M059J (cell line): ENCODE results near the gene ZDHHC1. TPM values are rescaled to one million over a fixed set of nuclear protein-coding genes. Genes with fewer than 3 reads are reported as not detected.

Source experiments
- DNase-seq: peaks from one replicate; pipeline ENCODE4 v3.0.0-alpha.2; 2012; ENCODE audit warnings: low read depth
- total RNA-seq: library from RNA; depleted of rRNA; stranded (reverse); fragments of >200 nt; shearing (Covaris generic); gene quantifications from 2 replicates; pipeline ENCODE4 v1.2.3, GENCODE V29; 2014; rRNA removed

The ZDHHC1 gene
- total RNA-seq, result 2.0 and 2.3 TPM in 2 replicates

GRCh38 chr16:67415872-67416793 is at the start of gene ZDHHC1:
Gene ZDHHC1 (minus strand): TSS chr16:67416477. CDS start chr16:67407775, 8,702 bp downstream.
- peak; percentile 51 for DNase-seq

GRCh38 chr16:67464565-67464964 is 48.3 kb upstream of the ZDHHC1 start:
- DNase-seq, result no peak

- DNase-seq, result no peak
These were observed 47.4 kb upstream of the ZDHHC1 start for GRCh38 chr16:67463691-67464090.

GRCh38 chr16:67463059-67463458 is 46.8 kb upstream of the ZDHHC1 start:
- no peak for DNase-seq

- DNase-seq, result no peak
These were observed 46.0 kb upstream of the ZDHHC1 start for GRCh38 chr16:67462279-67462655.

- no peak for DNase-seq
These were observed 45.5 kb upstream of the ZDHHC1 start for GRCh38 chr16:67461600-67462278.

GRCh38 chr16:67460961-67461360 is 44.7 kb upstream of the ZDHHC1 start:
- no peak for DNase-seq

GRCh38 chr16:67460168-67460567 is 43.9 kb upstream of the ZDHHC1 start:
- no peak for DNase-seq

GRCh38 chr16:67459861-67460150 is 43.5 kb upstream of the ZDHHC1 start:
- DNase-seq, result no peak

GRCh38 chr16:67459066-67459860 is 43.0 kb upstream of the ZDHHC1 start:
- DNase-seq, result peak; percentile 42

GRCh38 chr16:67458121-67458641 is 41.9 kb upstream of the ZDHHC1 start:
- DNase-seq, result no peak

GRCh38 chr16:67457611-67458010 is 41.3 kb upstream of the ZDHHC1 start:
- DNase-seq, result no peak

- DNase-seq, result no peak
These were observed 40.3 kb upstream of the ZDHHC1 start for GRCh38 chr16:67456391-67457081.

GRCh38 chr16:67454852-67455251 is 38.6 kb upstream of the ZDHHC1 start:
- DNase-seq, result no peak

GRCh38 chr16:67454104-67454503 is 37.8 kb upstream of the ZDHHC1 start:
- DNase-seq, result no peak

- DNase-seq, result no peak
These were observed 35.6 kb upstream of the ZDHHC1 start for GRCh38 chr16:67451704-67452435.

GRCh38 chr16:67451061-67451703 is 34.9 kb upstream of the ZDHHC1 start:
- DNase-seq, result no peak

- DNase-seq, result no peak
These were observed 33.5 kb upstream of the ZDHHC1 start for GRCh38 chr16:67449739-67450138.

GRCh38 chr16:67449336-67449735 is 33.1 kb upstream of the ZDHHC1 start:
- DNase-seq, result no peak

- no peak for DNase-seq
These were observed 32.3 kb upstream of the ZDHHC1 start for GRCh38 chr16:67448580-67448979.
